HG03159 (cell line): ENCODE data around the gene ATXN2.
A peak's percentile ranks its signal among the peaks of the same experiment; 100 is the strongest.

Experiments used
- ATAC-seq: cut with Tn5 transposase; IDR thresholded peaks from one replicate; pipeline ENCODE4 v1.9.1; 2021; ENCODE audit warnings: mild to moderate bottlenecking, moderate library complexity; ENCODE audit not compliant: unreplicated experiment

Gene ATXN2

GRCh38 chr12:111454311-111454710, 144.8 kb downstream of the ATXN2 start:
- no peak for ATAC-seq

GRCh38 chr12:111453071-111453989, 145.8 kb downstream of the ATXN2 start:
- ATAC-seq = no peak

- no peak for ATAC-seq
Measured at GRCh38 chr12:111451649-111452129, 147.4 kb downstream of the ATXN2 start.

- no peak for ATAC-seq
Measured at GRCh38 chr12:111451232-111451631, 147.9 kb downstream of the ATXN2 start.

GRCh38 chr12:111450676-111451075, 148.4 kb downstream of the ATXN2 start:
- ATAC-seq = no peak

- no peak for ATAC-seq
Measured at GRCh38 chr12:111448846-111449790, 150.0 kb downstream of the ATXN2 start.

GRCh38 chr12:111448266-111448830, 150.8 kb downstream of the ATXN2 start:
- ATAC-seq = no peak

- no peak for ATAC-seq
Measured at GRCh38 chr12:111447571-111448265, 151.4 kb downstream of the ATXN2 start.

GRCh38 chr12:111446631-111447570, 152.2 kb downstream of the ATXN2 start:
- no peak for ATAC-seq

- ATAC-seq = no peak
Measured at GRCh38 chr12:111445726-111446581, 153.2 kb downstream of the ATXN2 start.

GRCh38 chr12:111444925-111445725, 154.0 kb downstream of the ATXN2 start:
- ATAC-seq = peak; percentile 86

GRCh38 chr12:111444314-111444924, 154.7 kb downstream of the ATXN2 start:
- ATAC-seq = peak; percentile 29

- ATAC-seq = no peak
Measured at GRCh38 chr12:111443586-111443985, 155.5 kb downstream of the ATXN2 start.

GRCh38 chr12:111443086-111443485, 156.0 kb downstream of the ATXN2 start:
- no peak for ATAC-seq

GRCh38 chr12:111442301-111443045, 156.6 kb downstream of the ATXN2 start:
- no peak for ATAC-seq

- no peak for ATAC-seq
Measured at GRCh38 chr12:111441107-111441928, 157.8 kb downstream of the ATXN2 start.
